Pancreas (tissue), 10 donors: Measurements from ENCODE around the gene CCL21. TPM values are rescaled to one million over a fixed set of nuclear protein-coding genes. Genes with fewer than 3 reads are reported as not detected.
"Not testable (repeated sequence)": the region's sequence is repeated elsewhere in the genome, so short reads cannot be mapped to it uniquely, and the experiment has no call there.

Source experiments
- ATAC-seq, 4 donors: fragments of 200-7000 bp; cut with Tn5 transposase; one replicate each; pipeline versions ENCODE4 v1.8.0 to v1.9.1; 2020; ENCODE audit warnings: mild to moderate bottlenecking in 4 of 4, moderate library complexity in 4 of 4
- DNase-seq, 6 donors: peaks; one replicate each; pipeline ENCODE4 v3.0.0-alpha.2; 2020
- FAIRE-seq: peaks from 2 replicates; lab custom pipeline; 2012; peaks lifted over from hg19 to GRCh38; lab: Jason Lieb, UNC
- H3K27ac ChIP-seq, 4 donors: fragments of 200-600 bp; sonication (generic); 1 replicate in 3 of 4; 2 replicates in 1 of 4; pipeline versions ENCODE4 v1.5.0 to v1.8.0; 2020
- H3K27me3 ChIP-seq, 4 donors: fragments of 200-600 bp; one replicate each; pipeline ENCODE4 v1.8.0; 2021
- H3K36me3 ChIP-seq, 3 donors: fragments of 200-600 bp; sonication (generic) in 1 of 3; one replicate each; pipeline versions ENCODE4 v1.5.0 to v1.8.0; 2020 to 2021
- H3K4me1 ChIP-seq, 3 donors: fragments of 200-600 bp; one replicate each; pipeline ENCODE4 v1.8.0; 2021
- H3K4me3 ChIP-seq, 4 donors: fragments of 200-600 bp; sonication (generic) in 2 of 4; one replicate each; pipeline versions ENCODE4 v1.5.0 to v1.8.0; 2020 to 2021
- H3K9me3 ChIP-seq, 4 donors: fragments of 200-600 bp; one replicate each; pipeline ENCODE4 v1.8.0; 2021
- CTCF ChIP-seq, 4 donors: fragments of 200-600 bp; sonication (generic) in 3 of 4; IDR thresholded peaks; one replicate each; pipeline versions ENCODE4 v1.5.0 to v1.8.0; 2021; ENCODE audit warnings: antibody characterized with exemption in 4 of 4
- WGBS, 2 donors: extraction: QIAGEN DNeasy Blood & Tissue Kit; methylation state at CpG; one replicate each; pipeline ENCODE4 v1.1.7; 2013; 5-methylcytosine and 5-hydroxymethylcytosine counted together
- intact Hi-C, 3 donors: fragments of 100-400 bp; cut with DNase I; formaldehyde crosslinking; loops; one replicate each; pipeline versions ENCODE4 v1.11.1 to v1.14.2; 2022
- polyA plus RNA-seq, 2 donors: library from polyadenylated mRNA; stranded (reverse); fragments of 200-250 nt; gene quantifications; one replicate each; pipeline ENCODE4 v1.2.3, GENCODE V29; 2013
- total RNA-seq, 6 donors: library from RNA; stranded (reverse); fragmentation: NEBNext Ultra II Directional in 4 of 6; extraction: Animal tissue kit (Norgen Biotek cat#: 25700) in 4 of 6; gene quantifications; one replicate each; pipeline versions ENCODE4 v1.2.1 to v1.2.4, GENCODE V29; 2021 to 2023
- donor health status: healthy with polysubstance abuse.
- donor health status: DM: no; HTN: no; CAD: no; lungs with moderate emphysema.
- donor health status: DM: no; HTN: no; CAD: no.
- donor health status: control.
- donor health status: control.
- donor health status: Bipolar disorder and iron deficiency.
- donor health status: DM: yes; HTN: yes; CAD: no.
- donor health status: DM: no; HTN: no; CAD: no.
- donor health status: DM: no; HTN: no; CAD: no.
- donor health status: DM: yes; HTN: yes; CAD: no.

The CCL21 gene
- total RNA-seq (10 to 100 TPM in 3 of 6 donors, 1 to 10 TPM in 2, not detected in 1; 1.9 to 12.1 (median 10.0) TPM), polyA plus RNA-seq (10 to 100 TPM; 12.1 to 53.5 TPM)

- intact Hi-C loops = no loop called here
- no peak for TF ChIP-seq CTCF (IDR thresholded peaks at IDR 0.05)
- no peaks in the 10 kb centered on the region for H3K4me1 ChIP-seq
- H3K27me3 ChIP-seq = no peaks in the 10 kb centered on the region
- FAIRE-seq (no peak), DNase-seq (peak in 2 of 6 donors; percentile 13 to 35), ATAC-seq (peak in 3 of 4 donors; percentile 44 to 68 (median 63))
- 69 to 73% methylated on average over 2 of the region's 2 CpGs for WGBS, 2 donors
- H3K27ac ChIP-seq = no peak within 1 kb of the TSS
- H3K9me3 ChIP-seq = no peaks in the 10 kb centered on the region
- H3K36me3 ChIP-seq = no peaks in the 10 kb centered on the region
- H3K4me3 ChIP-seq = no peak within 1 kb of the TSS
Observed at GRCh38 chr9:34710023-34710422, at the start of gene CCL21. TSS of gene CCL21 (minus strand) at chr9:34710136. CDS start at chr9:34710066, 70 bp downstream.

- no peaks in the 10 kb centered on the region for H3K27me3 ChIP-seq
- no peaks in the 10 kb centered on the region for H3K4me1 ChIP-seq
- no peak for DNase-seq
- H3K4me3 ChIP-seq = no peak overlapping the region
- H3K36me3 ChIP-seq = no peaks in the 10 kb centered on the region
- no peak for TF ChIP-seq CTCF (IDR thresholded peaks at IDR 0.05)
- no peaks in the 10 kb centered on the region for H3K9me3 ChIP-seq
- no peak for FAIRE-seq
- intact Hi-C loops = no loop called here
- H3K27ac ChIP-seq = no peak overlapping the region
- WGBS, 2 donors = 66 to 75% methylated on average over 13 of the region's 13 CpGs
- no peak for ATAC-seq
Observed at GRCh38 chr9:34759432-34760134, 49.6 kb upstream of the CCL21 start.

- H3K4me1 ChIP-seq, ATAC-seq, H3K27me3 ChIP-seq, DNase-seq, H3K4me3 ChIP-seq, H3K36me3 ChIP-seq, intact Hi-C loops, H3K9me3 ChIP-seq, H3K27ac ChIP-seq: not testable (repeated sequence)
- 45 to 55% methylated on average over 2 of the region's 2 CpGs for WGBS, 2 donors
- FAIRE-seq = peak; percentile 74
Observed at GRCh38 chr9:34750320-34750719, 40.4 kb upstream of the CCL21 start.

GRCh38 chr9:34746526-34746925, 36.6 kb upstream of the CCL21 start:
- DNase-seq = no peak
- FAIRE-seq = no peak
- peaks cover 0 to 8% (median 0%) of the 10 kb centered on the region in 3 donors for H3K4me1 ChIP-seq
- ATAC-seq = no peak
- intact Hi-C loops = no loop called here
- no peak overlapping the region for H3K4me3 ChIP-seq
- no peak overlapping the region for H3K27ac ChIP-seq
- TF ChIP-seq CTCF (IDR thresholded peaks at IDR 0.05) = no peak
- H3K27me3 ChIP-seq = no peaks in the 10 kb centered on the region
- no peaks in the 10 kb centered on the region for H3K9me3 ChIP-seq
- no peaks in the 10 kb centered on the region for H3K36me3 ChIP-seq

- no peaks in the 10 kb centered on the region for H3K36me3 ChIP-seq
- H3K4me1 ChIP-seq = peaks cover 0 to 8% (median 0%) of the 10 kb centered on the region in 3 donors
- TF ChIP-seq CTCF (IDR thresholded peaks at IDR 0.05) = no peak
- intact Hi-C loops = no loop called here
- DNase-seq (peak in 3 of 6 donors; percentile 19 to 30 (median 22)), ATAC-seq (peak; percentile 46 to 93 (median 84)), FAIRE-seq (no peak)
- 34 to 48% methylated on average over 2 of the region's 2 CpGs for whole genome bisulfite sequencing, 2 donors
- H3K27ac ChIP-seq = no peak overlapping the region
- no peaks in the 10 kb centered on the region for H3K9me3 ChIP-seq
- no peak overlapping the region for H3K4me3 ChIP-seq
- no peaks in the 10 kb centered on the region for H3K27me3 ChIP-seq
Observed at GRCh38 chr9:34744295-34745221, 34.6 kb upstream of the CCL21 start.
